GM18502 (cell line): ENCODE results near the gene CEP170B.
"Not testable (repeated sequence)": the region's sequence is repeated elsewhere in the genome, so short reads cannot be mapped to it uniquely, and the experiment has no call there.

Source experiments
- ATAC-seq: cut with Tn5 transposase; IDR thresholded peaks from one replicate; pipeline ENCODE4 v1.9.1; 2021; ENCODE audit warnings: mild to moderate bottlenecking; ENCODE audit not compliant: unreplicated experiment, poor library complexity

The CEP170B gene

DNA sequence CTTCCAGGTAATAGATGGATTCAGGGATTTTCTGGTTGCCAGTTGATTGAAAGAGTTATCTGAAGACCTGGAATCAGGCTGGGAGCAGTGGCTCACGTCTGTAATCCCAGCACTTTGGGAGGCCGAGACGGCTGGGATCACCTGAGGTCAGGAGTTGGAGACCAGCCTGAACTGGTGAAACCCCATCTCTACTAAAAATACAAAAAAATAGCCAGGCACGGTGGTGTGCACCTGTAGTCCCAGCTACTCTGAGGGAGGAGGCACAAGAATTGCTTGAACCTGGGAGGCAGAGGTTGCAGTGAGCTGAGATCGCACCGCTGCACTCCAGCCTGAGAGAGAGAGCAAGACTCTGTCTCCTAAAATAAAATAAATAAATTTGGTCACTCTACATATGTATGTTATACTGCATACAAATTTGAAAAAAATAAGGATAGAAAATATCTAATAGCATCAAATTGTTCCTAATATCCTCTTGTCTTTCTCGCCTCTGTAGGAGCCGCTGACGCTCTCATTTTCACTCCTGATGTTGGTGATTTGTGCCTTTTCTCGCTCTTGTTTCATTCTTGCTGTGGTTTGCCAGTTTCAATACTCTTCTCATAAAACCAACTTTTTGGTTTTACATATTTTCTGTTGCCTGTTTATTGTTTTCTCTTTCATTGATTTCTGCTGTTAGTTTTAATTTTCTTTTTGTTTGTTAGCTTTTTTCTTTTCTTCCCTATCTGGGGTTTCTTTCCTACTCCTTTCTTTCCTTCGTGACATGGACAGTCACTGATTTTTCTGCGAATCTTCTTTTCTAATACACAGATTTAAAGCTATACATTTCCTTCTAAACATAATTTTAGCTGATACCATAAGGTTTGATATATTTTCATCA, 35.8 kb downstream of the CEP170B start:
- no peak for ATAC-seq

DNA sequence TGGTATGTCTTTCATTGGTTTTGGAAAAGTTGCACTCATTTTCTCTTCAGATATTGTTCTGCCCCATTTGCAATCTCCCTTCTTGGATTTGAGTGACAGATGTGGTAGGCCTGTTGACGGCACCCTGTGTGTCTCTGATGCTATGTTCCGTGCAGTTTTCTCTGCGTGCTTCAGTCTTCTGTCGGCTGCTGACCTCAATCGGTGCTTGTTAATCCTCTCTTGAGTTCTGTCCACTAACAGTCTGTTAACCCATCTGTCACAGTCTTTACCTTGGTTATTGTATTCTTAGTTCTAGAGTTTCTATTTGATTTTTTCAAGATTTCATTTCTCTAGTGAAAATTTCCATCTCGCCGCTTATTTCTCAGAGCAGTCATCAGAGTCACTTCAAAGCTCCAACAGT, 38.9 kb downstream of the CEP170B start:
- ATAC-seq, result no peak

GRCh38 chr14:104904650-104905578, 39.8 kb downstream of the CEP170B start:
- ATAC-seq, result not testable (repeated sequence)

- not testable (repeated sequence) for ATAC-seq
Measured at GRCh38 chr14:104905579-104905933, 40.5 kb downstream of the CEP170B start.

DNA sequence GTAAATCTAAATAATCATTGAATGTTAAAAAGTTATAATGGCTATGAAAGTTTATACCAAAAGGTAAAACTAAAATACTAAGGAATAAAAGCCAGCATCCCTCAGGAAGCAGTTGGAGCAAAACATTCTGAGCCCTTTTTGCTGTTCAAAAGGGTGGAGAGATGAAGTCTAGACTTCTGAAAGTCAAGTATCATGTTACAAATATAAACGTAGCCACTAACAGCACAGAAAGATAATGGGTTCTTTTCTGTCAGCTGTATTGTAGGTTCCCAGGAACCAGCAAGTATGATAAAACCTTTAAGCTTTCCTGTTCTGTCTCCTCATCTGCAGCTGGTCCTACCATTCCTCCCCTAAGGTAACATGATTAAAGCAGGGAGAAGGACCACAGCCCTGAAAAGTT, 43.2 kb downstream of the CEP170B start:
- ATAC-seq, result no peak

- ATAC-seq, result no peak
Measured at GRCh38 chr14:104912053-104912452, 47.0 kb downstream of the CEP170B start.

DNA sequence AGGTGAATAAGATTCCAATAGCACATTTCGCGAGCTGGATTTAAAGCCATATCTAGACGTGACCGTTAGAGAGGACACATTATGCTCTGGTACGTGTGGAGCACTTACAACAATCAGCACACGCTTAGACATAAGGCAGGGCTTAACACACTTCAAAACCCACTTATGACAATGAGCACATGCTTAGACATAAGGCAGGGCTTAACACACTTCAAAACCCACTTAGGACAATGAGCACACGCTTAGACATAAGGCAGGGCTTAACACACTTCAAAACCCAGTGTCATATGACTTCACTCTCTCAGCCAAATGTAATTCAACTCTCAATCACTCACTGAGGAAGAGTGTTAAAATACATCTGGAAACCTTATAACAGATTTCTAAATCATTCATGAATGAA, 48.4 kb downstream of the CEP170B start:
- no peak for ATAC-seq

DNA sequence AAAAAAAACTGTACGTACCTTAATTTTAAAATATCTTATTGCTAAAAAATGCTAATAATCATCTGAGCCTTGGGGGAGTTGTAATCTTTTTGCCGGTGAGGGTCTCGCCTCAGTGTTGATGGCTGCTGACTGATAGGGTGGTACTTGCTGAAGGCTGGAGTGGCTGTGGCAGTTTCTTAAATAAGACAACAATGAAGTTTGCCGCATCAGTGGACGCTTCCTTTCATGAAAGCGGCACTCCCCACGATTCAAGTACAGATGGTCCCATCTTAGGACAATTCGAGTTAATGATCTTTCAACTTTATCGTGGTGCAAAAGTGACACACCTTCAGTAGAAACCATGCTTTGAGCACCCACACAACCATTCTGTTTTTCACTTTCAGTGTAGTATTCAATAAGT, 52.0 kb downstream of the CEP170B start:
- no peak for ATAC-seq

- ATAC-seq, result no peak
Measured at GRCh38 chr14:104917993-104918392, 52.9 kb downstream of the CEP170B start.

- ATAC-seq, result not testable (repeated sequence)
Measured at GRCh38 chr14:104919152-104919992, 54.3 kb downstream of the CEP170B start.

GRCh38 chr14:104919993-104920315, 54.9 kb downstream of the CEP170B start:
- ATAC-seq, result no peak

- ATAC-seq, result no peak
Measured at GRCh38 chr14:104923640-104924420, 58.8 kb downstream of the CEP170B start.

DNA sequence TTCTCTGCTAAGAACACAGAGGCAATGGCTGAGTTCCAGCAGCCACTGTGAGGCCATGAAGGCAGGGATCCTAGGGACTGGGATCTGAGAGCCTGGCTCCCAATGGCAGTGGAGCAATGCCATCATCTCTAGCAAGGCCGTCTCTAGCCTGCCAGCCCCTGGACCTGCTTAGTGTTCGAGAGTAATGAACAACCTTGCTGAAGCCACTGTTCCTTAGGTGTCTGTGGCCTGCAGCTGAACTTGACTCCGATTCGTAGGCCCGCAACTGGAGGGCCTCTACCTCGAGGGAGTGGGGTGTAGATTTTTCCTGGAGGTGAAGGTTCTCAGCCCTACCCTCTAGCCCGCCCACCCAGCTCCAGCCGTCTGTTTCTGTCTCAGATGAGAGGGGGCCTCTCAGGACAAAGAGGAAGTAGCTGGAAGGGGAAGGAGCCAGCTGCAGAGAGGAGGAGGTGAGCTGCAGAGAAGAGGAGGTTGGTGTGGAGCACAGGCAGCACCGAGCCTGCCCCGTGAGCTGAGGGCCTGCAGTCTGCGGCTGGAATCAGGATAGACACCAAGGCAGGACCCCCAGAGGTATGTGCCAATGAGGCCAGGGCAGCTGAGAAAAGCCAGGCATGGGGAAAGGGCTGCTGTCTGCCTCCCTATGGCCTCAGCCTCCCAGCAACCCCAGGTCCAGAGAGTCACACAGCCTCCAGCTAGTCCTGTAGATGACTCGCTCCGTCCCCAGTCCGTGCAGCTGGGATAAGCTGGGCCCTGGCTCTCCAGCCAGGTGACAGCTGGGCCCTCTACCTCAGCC, 59.5 kb downstream of the CEP170B start, which contains the start of gene PLD4:
Gene PLD4, plus strand, starts transcription at position 459 of the 793 bp plus-strand sequence. CDS start 2,262 bp downstream, outside the sequence.
- ATAC-seq, result no peak

GRCh38 chr14:104925214-104925854, 60.3 kb downstream of the CEP170B start:
- ATAC-seq, result no peak

DNA sequence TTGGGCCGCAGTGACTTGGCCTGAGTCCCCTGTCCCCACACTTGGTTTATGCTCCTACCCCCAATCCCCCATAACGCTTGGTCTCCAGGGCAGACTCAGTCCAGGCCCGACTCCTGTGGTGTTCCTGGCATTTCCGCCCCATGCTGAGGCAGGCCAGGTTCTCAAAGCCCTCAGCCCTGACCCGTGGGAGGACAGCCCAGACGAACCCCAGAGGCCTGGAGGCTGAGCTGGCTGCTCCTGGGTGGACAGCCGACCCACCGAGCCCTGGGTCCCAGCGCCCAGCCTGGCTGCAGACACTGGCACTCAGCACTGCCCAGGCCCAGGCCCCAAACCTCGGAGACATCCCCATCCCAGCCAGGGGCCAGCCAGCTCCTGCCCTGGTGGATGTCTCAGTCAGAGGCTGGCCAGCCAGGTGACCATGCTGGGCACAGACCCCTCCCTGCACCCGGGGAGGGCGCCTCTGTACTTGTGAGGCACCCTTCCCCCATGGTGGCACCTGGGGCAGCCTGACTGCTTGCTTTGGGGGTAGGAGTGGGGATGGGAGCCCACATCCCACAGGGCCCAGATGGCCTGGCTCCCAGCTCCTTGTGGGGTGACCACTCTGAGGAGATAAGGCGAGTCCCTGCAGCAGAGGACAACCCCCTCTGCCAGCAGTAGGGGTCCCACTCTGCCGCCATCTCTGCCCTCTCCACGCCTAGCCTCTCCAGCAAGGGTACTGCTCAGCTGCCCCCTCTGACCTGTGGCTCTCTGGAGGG, 61.0 kb downstream of the CEP170B start:
- ATAC-seq, result no peak

DNA sequence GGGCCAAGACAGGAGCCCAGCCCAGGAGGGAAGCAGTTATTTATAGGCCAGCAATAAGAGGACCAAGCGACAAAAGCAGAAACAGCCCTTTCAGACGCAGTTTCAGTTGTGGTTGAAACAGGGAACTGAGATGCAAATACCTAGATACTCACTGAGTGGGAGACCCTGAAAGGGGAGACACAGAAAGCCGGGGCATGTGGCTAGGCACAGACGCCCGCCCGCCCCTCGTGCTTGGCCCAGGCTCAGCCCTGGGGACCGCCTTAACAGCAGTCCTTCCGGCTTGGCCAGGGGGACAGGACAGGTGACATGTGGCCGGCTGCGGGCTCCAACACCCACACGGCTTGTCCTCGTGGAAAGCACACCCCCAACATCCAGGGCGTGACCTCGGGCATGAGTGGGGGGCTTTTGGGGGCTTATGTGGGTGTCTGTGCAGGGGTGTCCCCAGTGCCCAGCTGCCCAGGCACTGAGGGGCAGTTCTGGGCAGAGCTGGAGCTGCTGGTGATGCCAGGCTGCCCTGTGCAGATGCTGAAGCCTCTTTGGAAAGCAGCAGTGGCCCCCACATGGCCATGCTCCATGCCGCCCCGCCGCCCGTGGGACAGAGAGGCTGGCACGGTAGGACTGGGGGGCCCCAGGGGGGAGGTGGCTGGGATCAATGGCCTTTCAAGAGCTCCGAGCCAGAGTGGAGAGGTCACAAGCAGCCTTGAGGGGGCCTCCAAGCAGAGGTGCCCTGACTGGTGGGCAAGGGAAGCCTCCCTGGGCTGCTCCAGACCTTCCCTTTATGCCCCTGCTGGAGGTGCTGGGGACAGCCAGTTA, 61.8 kb downstream of the CEP170B start:
- ATAC-seq, result peak; percentile 79

DNA sequence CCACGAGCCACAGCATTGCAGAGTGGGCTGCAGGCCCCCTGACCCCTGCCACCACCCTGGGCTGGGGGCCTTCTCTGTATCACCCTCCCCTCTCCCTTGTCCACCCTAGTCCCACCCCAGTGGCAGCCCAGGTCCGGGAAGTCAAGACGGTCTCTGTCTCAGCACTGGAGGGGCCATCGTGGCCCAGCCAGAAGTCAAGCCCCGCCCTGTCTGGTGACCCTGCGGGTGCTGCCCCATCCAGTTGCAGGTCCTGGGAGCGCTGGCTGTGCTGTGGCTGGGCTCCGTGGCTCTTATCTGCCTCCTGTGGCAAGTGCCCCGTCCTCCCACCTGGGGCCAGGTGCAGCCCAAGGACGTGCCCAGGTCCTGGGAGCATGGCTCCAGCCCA, 62.4 kb downstream of the CEP170B start:
- ATAC-seq, result no peak
